ENCODE measurements around the gene LTBP4.

The LTBP4 gene

DNA sequence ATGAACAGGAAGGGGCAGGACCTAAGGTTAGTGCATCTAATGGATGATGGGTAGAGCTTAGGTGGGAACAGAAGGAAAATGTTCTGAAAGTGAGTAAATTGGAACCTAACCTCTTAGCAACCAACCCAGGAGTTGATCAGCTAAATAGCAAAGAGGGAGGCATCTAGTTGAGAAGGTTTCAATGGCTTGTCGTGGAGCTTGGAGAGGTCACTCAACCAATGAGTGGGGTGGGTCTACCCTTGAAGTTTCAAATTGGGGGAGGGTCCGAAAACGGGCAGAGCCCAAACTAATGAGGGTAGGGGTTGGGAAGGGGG is 30.2 kb upstream of the LTBP4 start:
- peak overlapping the region; percentile 6; the same call in 1 of the 2 replicates for H3K4me3 ChIP-seq (replicated peaks; ENCODE audit: insufficient read depth, low read length)
- no peak overlapping the region for H3K27ac ChIP-seq (replicated peaks)
- TF ChIP-seq, protein P1, sequence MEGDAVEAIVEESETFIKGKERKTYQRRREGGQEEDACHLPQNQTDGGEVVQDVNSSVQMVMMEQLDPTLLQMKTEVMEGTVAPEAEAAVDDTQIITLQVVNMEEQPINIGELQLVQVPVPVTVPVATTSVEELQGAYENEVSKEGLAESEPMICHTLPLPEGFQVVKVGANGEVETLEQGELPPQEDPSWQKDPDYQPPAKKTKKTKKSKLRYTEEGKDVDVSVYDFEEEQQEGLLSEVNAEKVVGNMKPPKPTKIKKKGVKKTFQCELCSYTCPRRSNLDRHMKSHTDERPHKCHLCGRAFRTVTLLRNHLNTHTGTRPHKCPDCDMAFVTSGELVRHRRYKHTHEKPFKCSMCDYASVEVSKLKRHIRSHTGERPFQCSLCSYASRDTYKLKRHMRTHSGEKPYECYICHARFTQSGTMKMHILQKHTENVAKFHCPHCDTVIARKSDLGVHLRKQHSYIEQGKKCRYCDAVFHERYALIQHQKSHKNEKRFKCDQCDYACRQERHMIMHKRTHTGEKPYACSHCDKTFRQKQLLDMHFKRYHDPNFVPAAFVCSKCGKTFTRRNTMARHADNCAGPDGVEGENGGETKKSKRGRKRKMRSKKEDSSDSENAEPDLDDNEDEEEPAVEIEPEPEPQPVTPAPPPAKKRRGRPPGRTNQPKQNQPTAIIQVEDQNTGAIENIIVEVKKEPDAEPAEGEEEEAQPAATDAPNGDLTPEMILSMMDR (IDR thresholded peaks at IDR 0.05; ENCODE audit: insufficient read depth, low read length), result no peak
- TF ChIP-seq SPI1 (IDR thresholded peaks at IDR 0.05; ENCODE audit: borderline replicate concordance, low read depth) (no peak), GABPA (IDR thresholded peaks at IDR 0.05; ENCODE audit: low read depth) (no peak), POLR2AphosphoS5 (IDR thresholded peaks at IDR 0.05; ENCODE audit: low read depth) (no peak), REST (IDR thresholded peaks at IDR 0.05; ENCODE audit: insufficient replicate concordance, low read depth) (no peak)
- DNase-seq (ENCODE audit: low read depth in 1 of 2, low spot score in 1 of 2), result no peak
- H3K27me3 ChIP-seq (ENCODE audit: insufficient read depth, poor library complexity, severe bottlenecking), result peaks cover 21% of the 10 kb centered on the region

- no peak overlapping the region for H3K4me3 ChIP-seq (replicated peaks; ENCODE audit: insufficient read depth, low read length)
- no peak for DNase-seq (ENCODE audit: low read depth in 1 of 2, low spot score in 1 of 2)
- TF ChIP-seq, protein P1 (IDR thresholded peaks at IDR 0.05; ENCODE audit: insufficient read depth, low read length), result no peak
- TF ChIP-seq REST (IDR thresholded peaks at IDR 0.05; ENCODE audit: insufficient replicate concordance, low read depth), result no peak
- TF ChIP-seq POLR2AphosphoS5 (IDR thresholded peaks at IDR 0.05; ENCODE audit: low read depth), result no peak
- TF ChIP-seq GABPA (IDR thresholded peaks at IDR 0.05; ENCODE audit: low read depth), result no peak
- no peak for TF ChIP-seq SPI1 (IDR thresholded peaks at IDR 0.05; ENCODE audit: borderline replicate concordance, low read depth)
Measured at GRCh38 chr19:40571831-40572495, 29.2 kb upstream of the LTBP4 start.

DNA sequence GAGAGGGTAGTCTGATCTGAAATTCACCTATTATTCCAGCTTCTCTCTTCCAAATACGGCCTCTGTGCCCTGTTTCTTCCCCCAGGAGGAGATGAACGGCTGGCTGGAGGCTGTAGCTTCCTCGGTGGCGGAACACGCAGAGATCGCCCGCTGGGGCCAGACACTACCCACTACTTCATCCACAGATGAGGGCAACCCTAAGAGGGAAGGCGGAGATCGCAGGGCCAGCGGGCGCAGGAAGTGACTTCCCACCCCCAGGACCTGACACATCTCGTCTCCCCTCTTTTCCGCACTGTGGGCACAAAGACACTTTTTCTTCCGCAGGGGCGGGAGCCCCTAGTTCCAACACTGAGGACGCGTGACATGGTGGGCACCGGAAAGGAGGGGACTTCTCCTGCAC is 25.8 kb upstream of the LTBP4 start:
- no peak overlapping the region for H3K4me3 ChIP-seq (replicated peaks; ENCODE audit: insufficient read depth, low read length)

More at GRCh38 chr19:40571831-40572495, 29.2 kb upstream of the LTBP4 start:
- Histone ChIP-seq H3K27ac (replicated peaks) (no peak overlapping the region), H3K27me3 (ENCODE audit: insufficient read depth, poor library complexity, severe bottlenecking) (peaks cover 18% of the 10 kb centered on the region)

More for the DNA sequence above, 25.8 kb upstream of the LTBP4 start:
- Histone ChIP-seq H3K27me3 (ENCODE audit: insufficient read depth, poor library complexity, severe bottlenecking) (no peaks in the 10 kb centered on the region), H3K27ac (replicated peaks) (no peak overlapping the region)
- no peak for DNase-seq (ENCODE audit: low read depth in 1 of 2, low spot score in 1 of 2)
- TF ChIP-seq, protein P1 (IDR thresholded peaks at IDR 0.05; ENCODE audit: insufficient read depth, low read length), result no peak
- TF ChIP-seq GABPA (IDR thresholded peaks at IDR 0.05; ENCODE audit: low read depth), result no peak

Data from HL-60 (cell line).